Pons (tissue), 1 donor: ENCODE results near the gene TRIM72.
"Not testable (repeated sequence)": the region's sequence is repeated elsewhere in the genome, so short reads cannot be mapped to it uniquely, and the experiment has no call there.

ENCODE experiments used
- DNase-seq: peaks from one replicate; pipeline ENCODE4 v3.0.0-alpha.2; 2016; ENCODE audit warnings: low spot score

TRIM72 gene

GRCh38 chr16:31215287-31216162 is 1.6 kb downstream of the TRIM72 start:
- no peak for DNase-seq

GRCh38 chr16:31216422-31217135 is 2.7 kb downstream of the TRIM72 start, which contains the start of gene PYDC1:
PYDC1 (minus strand) TSS chr16:31217135; CDS start chr16:31217028, 107 bp downstream.
- no peak for DNase-seq

- DNase-seq, result no peak
Measured at GRCh38 chr16:31217136-31217530, 3.2 kb downstream of the TRIM72 start.

- no peak for DNase-seq
Measured at GRCh38 chr16:31219154-31219741, 5.3 kb downstream of the TRIM72 start.

GRCh38 chr16:31221357-31222160 is 7.6 kb downstream of the TRIM72 start:
- DNase-seq, result no peak

- no peak for DNase-seq
Measured at GRCh38 chr16:31223044-31223443, 9.1 kb downstream of the TRIM72 start.

- no peak for DNase-seq
Measured at GRCh38 chr16:31224092-31224955, 10.4 kb downstream of the TRIM72 start.

GRCh38 chr16:31225193-31225592 is 11.3 kb downstream of the TRIM72 start:
- no peak for DNase-seq

GRCh38 chr16:31228206-31228605 is 14.3 kb downstream of the TRIM72 start:
- DNase-seq, result no peak

- no peak for DNase-seq
Measured at GRCh38 chr16:31229501-31229900, 15.6 kb downstream of the TRIM72 start.

GRCh38 chr16:31238041-31238440 is 24.1 kb downstream of the TRIM72 start:
- no peak for DNase-seq

GRCh38 chr16:31242206-31242605 is 28.3 kb downstream of the TRIM72 start:
- DNase-seq, result peak; percentile 25

GRCh38 chr16:31243734-31244670 is 30.1 kb downstream of the TRIM72 start:
- peak; percentile 84 for DNase-seq

GRCh38 chr16:31245598-31245997 is 31.7 kb downstream of the TRIM72 start:
- not testable (repeated sequence) for DNase-seq

GRCh38 chr16:31246296-31246695 is 32.4 kb downstream of the TRIM72 start:
- DNase-seq, result no peak

GRCh38 chr16:31248344-31248743 is 34.4 kb downstream of the TRIM72 start:
- no peak for DNase-seq

GRCh38 chr16:31250782-31251384 is 37.0 kb downstream of the TRIM72 start:
- DNase-seq, result no peak

GRCh38 chr16:31251435-31251834 is 37.5 kb downstream of the TRIM72 start:
- DNase-seq, result no peak

GRCh38 chr16:31253642-31254045 is 39.7 kb downstream of the TRIM72 start:
- peak; percentile 55 for DNase-seq
